H9 (cell line): ENCODE data around the gene SETD4. TPM values are rescaled to one million over a fixed set of nuclear protein-coding genes. Genes with fewer than 3 reads are reported as not detected.

Experiments
- DNase-seq: peaks from one replicate; pipeline ENCODE4 v3.0.0-alpha.2; 2017
- H2AFZ ChIP-seq: one replicate; pipeline ENCODE4 v1.6.1; 2013; ENCODE audit warnings: mild to moderate bottlenecking, low read length, control low read depth, moderate library complexity
- H2AK5ac ChIP-seq: 2 replicates; pipeline ENCODE4 v1.6.1; 2013; ENCODE audit warnings: low read length, control low read depth, mixed read lengths; ENCODE audit not compliant: insufficient read length
- H2BK120ac ChIP-seq: one replicate; pipeline ENCODE4 v1.6.1; 2013; ENCODE audit warnings: low read depth, mild to moderate bottlenecking, low read length, control low read depth, inconsistent platforms; ENCODE audit not compliant: poor library complexity, severe bottlenecking
- H2BK12ac ChIP-seq: 2 replicates; pipeline ENCODE4 v1.6.1; 2013; ENCODE audit warnings: low read length, control low read depth, mixed read lengths, low read depth; ENCODE audit not compliant: insufficient read length
- H2BK15ac ChIP-seq: 2 replicates; pipeline ENCODE4 v1.6.1; 2013; ENCODE audit warnings: low read depth, low read length, control low read depth
- H2BK20ac ChIP-seq: one replicate; pipeline ENCODE4 v1.6.1; 2013; ENCODE audit warnings: low read depth, mild to moderate bottlenecking, low read length, control low read depth, inconsistent platforms; ENCODE audit not compliant: poor library complexity, severe bottlenecking
- H2BK5ac ChIP-seq: 2 replicates; pipeline ENCODE4 v1.6.1; 2013; ENCODE audit warnings: low read length, control low read depth, mixed read lengths; ENCODE audit not compliant: insufficient read length
- H3K14ac ChIP-seq: 2 replicates; pipeline ENCODE4 v1.6.1; 2013; ENCODE audit warnings: low read length, control low read depth; ENCODE audit not compliant: insufficient read depth
- H3K18ac ChIP-seq: 2 replicates; pipeline ENCODE4 v1.6.1; 2013; ENCODE audit warnings: low read depth, mild to moderate bottlenecking, mixed read lengths, low read length, control low read depth; ENCODE audit not compliant: insufficient read length
- H3K23ac ChIP-seq: 2 replicates; pipeline ENCODE4 v1.6.1; 2013; ENCODE audit warnings: low read length, control low read depth, mixed read lengths, low read depth; ENCODE audit not compliant: insufficient read length
- H3K23me2 ChIP-seq: 2 replicates; pipeline ENCODE4 v1.6.1; 2013; ENCODE audit warnings: low read depth, mild to moderate bottlenecking, mixed read lengths, low read length, control low read depth; ENCODE audit not compliant: insufficient read length, poor library complexity, severe bottlenecking
- H3K27ac ChIP-seq: 2 replicates; pipeline ENCODE4 v1.5.1; 2013; ENCODE audit warnings: low read length, control low read depth, mixed read lengths, low read depth; ENCODE audit not compliant: insufficient read length
- H3K27me3 ChIP-seq: 2 replicates; pipeline ENCODE4 v1.6.1; 2013; ENCODE audit warnings: low read length, control low read depth, inconsistent platforms; ENCODE audit not compliant: insufficient read depth
- H3K4ac ChIP-seq: 2 replicates; pipeline ENCODE4 v1.6.1; 2013; ENCODE audit warnings: low read depth, mild to moderate bottlenecking, control low read depth, inconsistent platforms, low read length, moderate library complexity
- H3K4me1 ChIP-seq: 2 replicates; pipeline ENCODE4 v1.6.1; 2013; ENCODE audit warnings: low read length, control low read depth, inconsistent platforms; ENCODE audit not compliant: insufficient read depth
- H3K4me2 ChIP-seq: 2 replicates; pipeline ENCODE4 v1.6.1; 2013; ENCODE audit warnings: low read length, control low read depth, mixed read lengths; ENCODE audit not compliant: insufficient read length, insufficient read depth
- H3K56ac ChIP-seq: 2 replicates; pipeline ENCODE4 v1.6.1; 2013; ENCODE audit warnings: low read depth, mild to moderate bottlenecking, mixed read lengths, low read length, control low read depth; ENCODE audit not compliant: insufficient read length
- H3K79me1 ChIP-seq: 2 replicates; pipeline ENCODE4 v1.6.1; 2013; ENCODE audit warnings: low read depth, mild to moderate bottlenecking, moderate library complexity, low read length, control low read depth, inconsistent platforms; ENCODE audit not compliant: insufficient read depth, poor library complexity, severe bottlenecking
- H3K79me2 ChIP-seq: 2 replicates; pipeline ENCODE4 v1.6.1; 2013; ENCODE audit warnings: low read length, control low read depth, inconsistent platforms; ENCODE audit not compliant: insufficient read depth
- H3K9ac ChIP-seq: 2 replicates; pipeline ENCODE4 v1.6.1; 2013; ENCODE audit warnings: low read length, control low read depth, mixed read lengths; ENCODE audit not compliant: insufficient read length; ENCODE audit errors: extremely low read depth
- H3K9me3 ChIP-seq: one replicate; pipeline ENCODE4 v1.6.1; 2013; ENCODE audit warnings: low read depth, low read length, inconsistent platforms; ENCODE audit not compliant: control insufficient read depth
- H3T11ph ChIP-seq: one replicate; pipeline ENCODE4 v1.6.1; 2013; ENCODE audit warnings: mild to moderate bottlenecking, low read length, control low read depth, inconsistent platforms
- H4K20me1 ChIP-seq: one replicate; pipeline ENCODE4 v1.6.1; 2013; ENCODE audit not compliant: control insufficient read depth, insufficient read length, insufficient read depth
- H4K5ac ChIP-seq: 2 replicates; pipeline ENCODE4 v1.6.1; 2013; ENCODE audit warnings: low read depth, mild to moderate bottlenecking, mixed read lengths, low read length, control low read depth; ENCODE audit not compliant: insufficient read length
- H4K8ac ChIP-seq: replicated peaks from 2 replicates; pipeline ENCODE4 v1.6.1; 2013; ENCODE audit warnings: low read length, control low read depth, mixed read lengths, low read depth; ENCODE audit not compliant: insufficient read length
- H4K91ac ChIP-seq: 2 replicates; pipeline ENCODE4 v1.6.1; 2013; ENCODE audit warnings: low read depth, mild to moderate bottlenecking, moderate library complexity, mixed read lengths, low read length, control low read depth; ENCODE audit not compliant: insufficient read length
- H3K27ac Mint-ChIP-seq, 3 experiments: 2 replicates in 2 of 3; 3 replicates in 1 of 3; pipeline ENCODE4 v1.8.0; 2020 to 2021; ENCODE audit warnings: mixed read lengths in 3 of 3, mild to moderate bottlenecking in 1 of 3, moderate library complexity in 1 of 3
- H3K27me3 Mint-ChIP-seq: 2 replicates; pipeline ENCODE4 v1.8.0; 2021; ENCODE audit warnings: low read depth, mild to moderate bottlenecking, moderate library complexity, mixed read lengths
- H3K36me3 Mint-ChIP-seq, 3 experiments: 2 replicates in 2 of 3; 3 replicates in 1 of 3; pipeline ENCODE4 v1.8.0; 2020 to 2021; ENCODE audit warnings: low read depth in 3 of 3, mixed read lengths in 3 of 3; ENCODE audit not compliant: insufficient read depth in 1 of 3
- H3K4me1 Mint-ChIP-seq, 2 experiments: 2 replicates each; pipeline ENCODE4 v1.8.0; 2020; ENCODE audit warnings: mixed read lengths in 2 of 2
- H3K4me3 Mint-ChIP-seq, 2 experiments: 2 replicates in 1 of 2; 3 replicates in 1 of 2; pipeline ENCODE4 v1.8.0; 2020 to 2021; ENCODE audit warnings: mild to moderate bottlenecking in 2 of 2, mixed read lengths in 2 of 2, moderate library complexity in 1 of 2
- H3K9me3 Mint-ChIP-seq, 2 experiments: 2 replicates in 1 of 2; 3 replicates in 1 of 2; pipeline ENCODE4 v1.8.0; 2020; ENCODE audit warnings: mild to moderate bottlenecking in 2 of 2, mixed read lengths in 2 of 2, moderate library complexity in 1 of 2
- CTCF ChIP-seq: fragments of 200-600 bp; sonication (generic); conservative IDR thresholded peaks from 3 replicates; pipeline ENCODE4 v1.8.0; 2021; ENCODE audit warnings: antibody characterized with exemption, mild to moderate bottlenecking
- WGBS: extraction: QIAGEN DNeasy Blood & Tissue Kit; methylation state at CpG from one replicate; pipeline ENCODE4 v1.1.7; 2013; ENCODE audit warnings: missing lambda C conversion rate, low lambda C conversion rate, mixed read lengths; ENCODE audit not compliant: insufficient read length; ENCODE audit errors: extremely low coverage; 5-methylcytosine and 5-hydroxymethylcytosine counted together
- total RNA-seq: library from RNA; stranded (reverse); gene quantifications from 2 replicates; pipeline ENCODE4 v1.2.1, GENCODE V29; 2021

The SETD4 gene
- total RNA-seq, 1 experiment from 2014 or later: 52.5 TPM

- Histone ChIP-seq H2BK120ac (no peak overlapping the region), H3K4me1 (no peaks in the 10 kb centered on the region), H3K4me2 (no peak overlapping the region), H3K9me3 (no peaks in the 10 kb centered on the region), H3K4ac (no peak overlapping the region), H2BK12ac (no peak overlapping the region), H3K56ac (no peak overlapping the region), H3T11ph (no peak overlapping the region), H3K23ac (no peak overlapping the region), H4K91ac (no peak overlapping the region), H3K27ac (no peak overlapping the region), H2BK20ac (no peak overlapping the region), H3K23me2 (no peaks in the 10 kb centered on the region), H2AFZ (no peak overlapping the region), H2BK15ac (no peak overlapping the region), H2AK5ac (no peak overlapping the region), H4K20me1 (no peaks in the 10 kb centered on the region), H4K5ac (no peak overlapping the region), H3K79me1 (no peaks in the 10 kb centered on the region), H3K27me3 (no peaks in the 10 kb centered on the region), H3K79me2 (no peaks in the 10 kb centered on the region; the same call in 1 of the 2 replicates), H2BK5ac (no peak overlapping the region), H3K18ac (no peak overlapping the region), H3K9ac (no peak overlapping the region), H3K14ac (no peak overlapping the region), H4K8ac (no peak overlapping the region)
- TF ChIP-seq CTCF: no peak
- no peaks in the 10 kb centered on the region for H3K4me1 Mint-ChIP-seq
- no peak for DNase-seq
- WGBS: no CpG with 5 or more reads among the region's 7 CpGs
- no peaks in the 10 kb centered on the region for H3K9me3 Mint-ChIP-seq
- no peak overlapping the region for H3K4me3 Mint-ChIP-seq
- no peak overlapping the region for H3K27ac Mint-ChIP-seq
- H3K27me3 Mint-ChIP-seq: no peaks in the 10 kb centered on the region
- H3K36me3 Mint-ChIP-seq: peaks cover 58 to 85% (median 76%) of the 10 kb centered on the region in 3 experiments
These were observed 13.2 kb downstream of the SETD4 start for GRCh38 chr21:36047139-36047538.
